GOT3 (cell line): ENCODE data around the gene SHISA4.

Experiments
- DNase-seq: peaks from one replicate; lab custom pipeline; 2025; ENCODE audit warnings: mixed read lengths; lab: John Stamatoyannopoulos, UW

The SHISA4 gene

GRCh38 chr1:201881617-201882016 lies 7.1 kb upstream of the SHISA4 start:
- no peak for DNase-seq

DNA sequence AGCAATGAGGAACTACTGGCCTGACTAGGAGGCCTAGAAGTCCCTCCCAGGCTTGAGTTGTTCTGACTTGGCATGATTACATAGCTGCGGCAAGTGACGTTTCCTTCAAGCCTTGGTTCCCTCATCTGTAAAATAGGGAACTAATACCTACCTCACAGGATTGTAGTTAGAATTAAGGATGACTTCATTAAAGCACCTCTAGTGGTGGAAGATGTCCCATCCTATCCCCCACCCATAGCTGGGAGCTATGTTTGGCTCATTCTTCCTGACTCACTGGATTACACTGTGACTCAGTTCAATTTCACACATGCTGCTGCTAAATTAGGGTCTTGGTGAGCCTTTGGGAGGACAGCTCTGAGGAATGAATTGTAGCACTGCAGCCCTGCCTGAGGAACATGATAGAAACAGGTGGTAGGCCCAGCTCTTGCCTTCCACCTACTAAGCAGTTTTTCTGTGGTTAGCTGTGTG lies 6.0 kb upstream of the SHISA4 start:
- DNase-seq, result no peak

DNA sequence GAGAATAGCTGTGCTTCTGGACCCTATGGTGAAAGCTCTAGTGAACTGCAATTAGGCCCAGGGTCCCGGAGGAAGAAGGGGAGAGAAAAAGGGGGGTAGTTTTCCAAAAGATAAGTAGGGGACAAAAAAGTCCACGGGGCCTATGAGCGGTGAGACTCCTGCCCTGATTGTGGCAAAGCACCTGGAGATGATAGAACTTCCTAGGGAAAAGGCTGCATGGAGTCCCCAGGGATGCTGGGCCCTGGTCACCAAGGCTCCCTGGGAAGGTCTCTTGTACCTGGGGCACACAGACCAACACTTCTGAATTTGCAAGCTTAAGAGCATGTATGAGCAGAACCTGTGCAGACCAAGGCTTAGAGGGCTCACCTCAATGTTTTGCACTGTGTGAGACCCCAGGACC lies 5.4 kb upstream of the SHISA4 start:
- no peak for DNase-seq

DNA sequence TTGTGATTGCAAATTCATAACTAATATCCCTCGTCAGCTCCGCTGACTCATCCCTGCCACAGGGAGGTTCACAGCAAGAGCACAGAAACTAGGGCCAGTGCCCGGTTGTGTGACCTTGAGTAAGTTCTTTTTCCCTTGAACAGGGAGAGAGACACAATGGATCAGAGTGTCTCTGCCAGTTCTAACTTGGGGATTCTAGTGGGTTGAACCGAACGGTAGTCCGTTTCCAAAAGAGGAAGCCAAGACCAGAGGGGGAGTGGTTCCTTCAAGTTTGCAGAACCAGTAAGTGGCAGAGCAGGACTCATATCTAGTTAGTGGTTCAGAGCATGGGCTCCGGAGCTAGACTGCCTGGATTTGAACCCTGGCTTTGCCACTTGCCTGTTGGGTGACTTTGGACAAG lies 4.9 kb upstream of the SHISA4 start:
- no peak for DNase-seq

- no peak for DNase-seq
These were observed 4.3 kb upstream of the SHISA4 start for GRCh38 chr1:201884425-201884824.

- no peak for DNase-seq
These were observed 3.1 kb upstream of the SHISA4 start for GRCh38 chr1:201885531-201886075.

DNA sequence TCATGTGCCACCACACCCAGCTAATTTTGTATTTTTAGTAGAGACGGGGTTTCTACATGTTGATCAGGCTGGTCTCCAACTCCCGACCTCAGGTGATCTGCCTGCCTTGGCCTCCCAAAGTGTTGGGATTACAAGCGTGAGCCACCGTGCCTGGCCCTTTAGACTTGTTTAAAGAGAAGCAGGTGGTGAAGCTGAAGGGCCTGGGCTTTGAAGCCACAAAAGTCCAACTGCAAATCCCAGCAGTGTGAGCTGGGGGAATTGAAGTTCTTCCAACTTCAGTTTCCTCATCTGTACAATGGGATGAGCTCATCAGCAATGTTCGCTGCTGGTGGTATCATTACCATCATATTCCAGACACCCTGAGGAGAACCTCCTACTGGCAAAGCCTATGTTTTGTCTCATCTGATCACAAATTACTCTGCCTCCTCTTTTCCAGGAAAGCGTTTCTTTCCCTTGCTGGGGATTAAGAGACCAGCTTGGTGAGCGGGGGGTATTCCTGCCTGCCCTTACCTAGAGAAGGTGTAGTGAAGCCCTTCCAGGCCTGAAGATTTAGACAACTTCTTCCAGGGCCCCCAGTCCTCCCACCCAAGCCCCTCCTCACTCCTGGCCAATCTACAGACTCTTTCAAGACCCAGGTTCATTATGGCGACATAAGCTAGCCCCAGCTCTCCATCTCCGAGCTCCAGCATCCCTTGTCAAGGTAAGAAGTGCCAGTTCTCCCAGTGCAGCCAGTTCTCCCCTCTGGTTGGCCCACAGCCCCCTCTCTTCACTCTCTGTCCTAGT lies 2.4 kb upstream of the SHISA4 start:
- no peak for DNase-seq

- DNase-seq, result no peak
These were observed 1.4 kb upstream of the SHISA4 start for GRCh38 chr1:201887116-201887866.

DNA sequence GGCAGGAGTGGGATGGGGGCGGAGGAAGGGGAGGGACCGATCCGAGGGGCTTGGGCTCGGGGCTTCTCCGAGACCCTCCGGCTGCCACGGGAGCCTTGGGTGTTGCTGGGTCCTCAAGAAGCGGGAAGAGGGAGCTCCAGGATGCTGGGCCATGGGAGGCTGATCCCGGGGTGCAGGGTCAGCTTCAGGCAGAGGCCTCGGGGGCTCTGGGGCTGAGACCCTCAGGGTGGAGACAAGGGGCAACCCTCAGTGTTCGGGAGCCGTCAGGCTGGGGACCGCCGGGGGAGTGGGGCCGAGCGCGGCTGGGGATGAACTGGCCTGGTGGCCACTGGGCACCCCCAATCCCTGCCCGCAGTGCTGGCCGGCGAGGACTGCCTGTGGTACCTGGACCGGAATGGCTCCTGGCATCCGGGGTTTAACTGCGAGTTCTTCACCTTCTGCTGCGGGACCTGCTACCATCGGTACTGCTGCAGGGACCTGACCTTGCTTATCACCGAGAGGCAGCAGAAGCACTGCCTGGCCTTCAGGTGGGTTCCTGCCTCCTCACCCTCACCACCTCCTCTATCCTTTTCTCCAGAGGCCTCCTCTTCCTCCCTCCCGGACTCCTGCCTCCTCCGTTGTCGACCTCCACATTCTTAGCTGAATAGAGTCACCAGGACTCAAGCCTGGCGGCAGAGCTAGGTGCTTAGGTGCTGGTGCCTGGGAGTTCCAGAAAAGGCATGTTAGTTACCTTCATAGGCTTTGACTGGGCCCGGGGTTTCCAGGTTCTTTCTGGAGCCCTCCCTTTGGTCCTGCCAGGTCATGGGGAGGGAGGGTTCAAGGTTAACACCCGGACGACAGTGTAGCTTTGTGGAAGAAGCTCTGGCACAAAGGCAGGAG lies 631 bp downstream of the SHISA4 start:
- DNase-seq, result no peak

- DNase-seq, result no peak
These were observed 1.5 kb downstream of the SHISA4 start for GRCh38 chr1:201890223-201890622.

DNA sequence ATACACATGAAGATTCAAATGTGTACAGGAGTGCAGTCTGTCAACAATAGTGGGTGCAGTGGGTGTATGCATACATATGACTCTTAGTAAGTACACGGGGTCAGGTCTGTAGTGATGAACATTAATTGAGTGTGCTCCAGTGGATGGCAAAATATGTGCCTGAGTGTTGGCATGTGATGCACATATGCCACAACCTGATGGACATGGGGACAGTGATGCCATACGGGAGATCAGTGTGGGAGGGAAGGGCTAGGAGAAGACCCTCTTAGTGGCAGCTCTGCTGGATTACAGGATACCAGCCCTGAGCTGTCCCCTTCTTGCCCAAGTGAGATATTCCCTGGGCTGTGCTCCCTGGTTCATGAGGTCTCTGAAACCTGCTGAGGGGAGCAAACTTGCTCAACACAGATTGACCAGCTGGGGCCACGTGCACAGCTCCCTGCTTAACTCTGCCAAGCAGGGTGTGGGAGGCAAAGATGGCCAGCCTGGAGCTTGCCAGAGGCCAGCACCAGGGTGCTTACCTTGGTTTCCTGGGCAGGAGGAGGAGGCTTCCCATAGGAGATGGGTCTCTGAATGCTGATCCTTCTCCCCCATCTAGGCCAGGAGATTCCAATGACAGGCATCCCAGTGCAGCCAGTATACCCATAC lies 2.2 kb downstream of the SHISA4 start:
- DNase-seq, result no peak

GRCh38 chr1:201891451-201892045 lies 2.9 kb downstream of the SHISA4 start:
- no peak for DNase-seq

DNA sequence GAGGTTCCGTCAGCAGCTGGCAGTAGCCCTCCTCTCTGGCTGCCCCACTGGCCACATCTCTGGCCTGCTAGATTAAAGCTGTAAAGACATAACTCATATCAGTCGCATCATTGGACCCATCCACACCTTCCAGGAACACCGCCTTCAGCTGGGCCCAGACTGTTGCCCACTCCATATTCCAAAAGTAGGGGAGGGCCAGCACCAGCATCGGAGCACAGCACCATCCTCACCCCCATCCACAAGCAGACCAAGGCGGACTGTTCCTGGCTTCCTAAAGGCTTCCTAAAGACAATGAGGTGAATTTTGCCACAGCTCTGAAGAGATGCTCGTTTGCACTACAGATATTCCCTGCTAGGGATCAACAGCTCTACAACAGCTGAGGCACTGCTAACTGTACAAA lies 3.5 kb downstream of the SHISA4 start:
- DNase-seq, result no peak

GRCh38 chr1:201893431-201893830 lies 4.7 kb downstream of the SHISA4 start:
- no peak for DNase-seq

DNA sequence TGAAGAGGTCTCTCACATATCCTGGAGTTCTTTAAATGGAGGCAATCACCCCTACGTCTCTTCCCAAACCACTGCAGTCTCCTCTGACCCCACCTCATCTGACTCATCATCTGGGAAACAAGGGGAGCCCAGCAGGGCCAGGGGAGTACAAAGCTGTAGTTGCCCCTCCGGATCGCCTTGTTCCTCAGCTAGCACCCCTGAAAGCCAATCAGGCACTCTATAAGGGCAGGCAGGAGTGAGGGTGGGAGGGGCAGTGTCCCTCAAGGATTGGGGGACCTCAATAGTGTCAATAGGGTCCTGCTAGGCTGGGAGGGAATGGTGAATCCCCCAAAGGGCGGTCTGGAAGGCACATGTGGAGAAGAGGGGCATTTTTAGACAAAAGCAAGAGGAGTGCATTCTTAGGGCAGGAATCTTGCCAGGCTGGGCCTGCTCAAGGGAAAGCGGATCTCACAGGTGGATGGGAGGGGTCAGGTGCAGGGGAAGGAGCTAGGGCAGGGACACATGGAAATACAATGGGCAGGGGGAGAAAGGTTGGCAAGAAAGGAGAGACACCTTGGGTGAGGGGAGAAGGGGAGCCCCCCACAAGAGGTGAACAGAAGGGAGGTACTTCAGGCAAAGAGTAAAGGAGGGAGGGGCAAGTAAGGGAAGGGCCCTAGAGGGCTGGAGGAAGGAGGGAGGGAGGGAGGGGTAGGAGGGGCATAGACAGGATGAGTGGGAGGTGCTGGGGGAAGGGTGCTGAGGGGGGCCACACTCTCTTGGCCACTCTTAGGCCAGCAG lies 5.8 kb downstream of the SHISA4 start:
- no peak for DNase-seq

DNA sequence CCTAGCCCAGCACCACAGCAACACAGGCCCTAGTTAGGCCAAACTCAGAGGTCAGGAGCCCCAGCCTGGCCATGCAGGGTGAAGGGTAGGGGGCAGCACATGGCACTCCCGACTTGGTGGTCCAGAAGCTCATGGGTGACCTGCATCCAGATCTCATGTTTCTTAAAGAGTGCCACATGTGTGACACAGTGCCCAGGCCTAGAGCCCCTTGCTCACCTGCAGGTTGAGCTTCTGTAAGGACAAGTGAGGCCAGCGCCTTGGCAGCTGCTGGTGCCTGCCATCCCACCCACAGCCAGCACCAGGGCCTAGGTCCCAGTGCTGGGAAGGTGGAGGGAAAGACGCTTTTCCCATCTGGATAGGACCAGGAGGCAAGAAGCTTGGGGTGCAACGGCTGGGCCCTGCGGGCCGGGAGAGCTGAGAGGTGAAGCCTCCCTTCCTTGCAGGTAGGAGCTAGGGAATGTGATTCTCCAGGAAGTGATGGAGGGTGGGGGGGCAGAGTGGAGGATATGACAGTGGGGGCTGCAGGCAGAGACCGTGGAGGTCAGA lies 6.5 kb downstream of the SHISA4 start:
- no peak for DNase-seq

DNA sequence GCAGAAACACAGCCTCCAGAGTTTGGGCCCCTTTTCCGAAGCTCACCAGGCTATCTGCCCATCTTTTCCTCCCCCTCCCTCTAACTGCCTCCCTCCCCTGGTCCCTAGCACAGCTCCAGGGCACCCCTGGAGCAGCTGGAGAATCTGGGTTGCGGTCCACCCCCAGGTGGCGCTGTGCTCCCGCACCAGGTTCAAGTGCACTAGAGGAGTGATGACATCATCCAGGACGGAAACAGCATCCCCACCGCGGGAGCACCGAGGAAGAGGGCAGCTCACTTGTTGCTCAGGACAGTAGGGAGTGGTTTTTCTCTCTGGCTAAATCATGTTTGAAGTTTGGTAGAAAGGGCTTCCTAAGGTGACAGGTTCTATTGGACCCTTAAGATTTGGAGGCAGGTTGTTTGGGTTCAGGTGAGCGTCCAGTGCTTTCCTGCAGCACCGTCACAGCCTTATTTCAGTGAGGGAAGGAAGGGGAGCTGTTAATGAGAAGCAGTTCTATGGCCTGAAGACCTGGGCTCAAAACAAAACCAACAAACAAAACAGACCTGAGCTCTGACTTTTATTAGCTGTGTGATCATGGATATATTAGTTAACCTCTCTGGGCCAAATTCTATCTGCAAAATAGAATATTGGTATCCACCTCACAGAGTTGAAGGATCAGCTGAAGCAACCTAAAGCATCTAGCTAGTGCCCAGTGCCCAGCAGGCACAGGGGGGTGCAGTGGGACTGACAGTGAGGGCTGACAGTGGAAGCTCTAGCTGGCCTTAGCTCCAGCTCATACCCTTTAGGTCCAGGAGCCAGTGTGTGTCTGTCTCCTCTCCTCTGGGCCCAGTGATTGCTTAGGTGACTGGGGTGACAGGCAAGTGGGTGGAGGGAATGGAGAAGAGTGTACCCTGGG lies 7.5 kb downstream of the SHISA4 start:
- peak; percentile 43 for DNase-seq

GRCh38 chr1:201896951-201897391 lies 8.3 kb downstream of the SHISA4 start:
- DNase-seq, result no peak
